GM12892 (cell line): Measurements from ENCODE around the gene MAP3K6.

ENCODE experiments used
- POLR2A ChIP-seq: IDR thresholded peaks from 2 replicates; pipeline ENCODE4 v1.6.1; 2011; ENCODE audit warnings: low read depth, low read length, control low read depth
- POLR2AphosphoS5 ChIP-seq: IDR thresholded peaks from 2 replicates; pipeline ENCODE4 v1.6.1; 2011; ENCODE audit warnings: low read depth, low read length, control low read depth
- TAF1 ChIP-seq: IDR thresholded peaks from 2 replicates; pipeline ENCODE4 v1.6.1; 2011; ENCODE audit warnings: low read depth, mild to moderate bottlenecking, control low read depth, low read length, borderline replicate concordance

DNA sequence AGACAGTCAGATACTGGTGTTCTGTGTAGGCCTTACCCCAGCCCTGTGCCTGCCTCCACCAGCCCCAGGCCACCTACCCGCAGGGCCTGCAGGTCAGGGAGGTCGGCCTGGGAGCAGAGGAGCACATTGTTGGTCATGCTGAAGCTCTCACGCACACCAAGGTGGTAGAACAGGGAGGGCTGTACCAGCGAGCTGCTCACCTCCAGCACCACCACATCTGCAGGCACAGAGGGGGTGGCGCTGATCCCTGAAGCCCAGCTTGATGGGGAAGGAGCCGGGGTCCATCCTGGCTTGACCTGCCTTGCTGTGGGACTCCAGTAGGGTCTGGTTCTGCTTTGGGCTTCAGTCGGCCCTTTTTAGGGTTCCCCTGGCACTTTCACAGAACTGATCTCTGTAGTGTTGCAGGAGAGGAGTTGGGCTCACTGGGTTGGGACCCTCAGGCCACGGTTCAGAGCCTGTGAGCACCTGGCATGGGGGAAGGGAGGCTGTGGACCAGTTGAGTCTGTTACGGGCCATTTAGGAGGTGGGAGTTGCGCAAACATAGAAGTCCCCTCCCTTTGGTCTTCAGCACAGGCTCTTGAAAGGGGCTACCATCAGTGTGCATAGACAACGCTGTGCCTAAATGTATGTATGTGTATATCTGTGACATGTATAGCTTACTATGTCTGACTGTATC is 1.9 kb downstream of the MAP3K6 start:
- TF ChIP-seq POLR2A (no peak), POLR2AphosphoS5 (no peak), TAF1 (no peak)
